HG02759 (cell line): Measurements from ENCODE around the gene HIGD1B.
A peak's percentile ranks its signal among the peaks of the same experiment; 100 is the strongest.

Experiments used
- ATAC-seq: cut with Tn5 transposase; IDR thresholded peaks from one replicate; pipeline ENCODE4 v1.9.1; 2021; ENCODE audit warnings: mild to moderate bottlenecking, moderate library complexity; ENCODE audit not compliant: unreplicated experiment

HIGD1B gene

DNA sequence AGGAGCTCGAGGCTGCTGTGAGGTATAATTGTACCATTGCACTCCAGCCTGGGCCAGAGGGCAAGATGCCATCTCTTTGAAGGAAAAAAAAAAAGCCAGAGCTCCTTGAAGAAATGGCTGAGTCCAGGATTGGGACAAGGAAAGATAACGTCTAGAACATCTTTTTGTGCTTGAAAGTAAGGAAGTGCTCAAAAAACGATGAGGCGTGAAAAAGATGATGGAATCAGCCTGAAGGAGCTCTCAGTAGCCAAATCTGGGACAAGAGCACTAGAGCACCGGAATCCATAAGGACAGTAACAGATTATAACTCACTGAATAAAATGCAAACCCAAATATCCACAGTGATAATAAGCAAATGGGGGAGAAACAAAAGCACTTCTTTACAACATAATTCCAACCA, 29.4 kb downstream of the HIGD1B start:
- ATAC-seq, result no peak

DNA sequence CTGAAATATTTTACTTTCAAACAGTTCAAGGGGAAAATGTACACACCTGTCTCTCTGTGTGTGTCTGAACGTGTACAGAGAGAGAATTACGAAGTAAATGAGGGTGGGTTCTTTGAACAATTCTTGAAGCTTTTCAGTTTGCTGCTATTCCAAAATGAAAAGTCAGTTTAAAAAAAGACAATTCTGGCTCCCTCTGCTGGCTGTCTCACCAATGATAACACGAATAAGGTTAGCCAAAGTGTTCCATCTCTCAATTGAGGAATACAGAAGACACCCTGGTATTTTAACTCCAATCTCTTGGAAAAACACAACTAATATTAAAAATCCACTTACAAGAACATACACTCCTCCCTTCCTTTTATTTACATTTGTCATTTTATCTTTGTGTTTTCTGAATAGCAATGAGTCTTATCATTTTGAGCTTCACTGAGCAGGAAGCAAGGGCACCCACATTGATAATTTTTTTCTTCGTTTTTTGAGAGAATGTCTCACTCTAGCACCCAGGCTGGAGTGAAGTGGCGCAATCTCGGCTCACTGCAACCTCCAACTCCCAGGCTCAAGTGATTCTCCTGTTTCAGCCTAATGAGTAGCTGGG, 31.0 kb downstream of the HIGD1B start:
- ATAC-seq, result no peak

DNA sequence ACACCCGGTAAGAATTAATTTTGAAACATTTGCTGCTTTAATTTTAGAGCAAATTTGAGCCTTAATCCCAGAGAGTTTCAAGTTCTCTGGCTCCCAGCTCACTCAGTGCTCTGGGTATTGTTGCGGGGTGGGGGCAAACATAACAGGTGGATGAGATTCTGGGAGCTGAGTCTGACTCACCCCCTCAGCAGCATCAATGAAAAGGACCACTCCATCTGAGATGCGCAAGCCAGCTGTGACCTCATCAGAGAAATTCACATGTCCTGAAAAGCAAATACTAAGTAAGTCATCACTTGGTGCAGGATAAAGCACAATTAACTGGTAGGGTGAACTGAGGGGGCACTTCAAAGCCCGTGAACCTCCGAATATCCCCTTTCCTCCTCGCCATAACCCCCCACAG, 31.7 kb downstream of the HIGD1B start:
- ATAC-seq, result no peak

DNA sequence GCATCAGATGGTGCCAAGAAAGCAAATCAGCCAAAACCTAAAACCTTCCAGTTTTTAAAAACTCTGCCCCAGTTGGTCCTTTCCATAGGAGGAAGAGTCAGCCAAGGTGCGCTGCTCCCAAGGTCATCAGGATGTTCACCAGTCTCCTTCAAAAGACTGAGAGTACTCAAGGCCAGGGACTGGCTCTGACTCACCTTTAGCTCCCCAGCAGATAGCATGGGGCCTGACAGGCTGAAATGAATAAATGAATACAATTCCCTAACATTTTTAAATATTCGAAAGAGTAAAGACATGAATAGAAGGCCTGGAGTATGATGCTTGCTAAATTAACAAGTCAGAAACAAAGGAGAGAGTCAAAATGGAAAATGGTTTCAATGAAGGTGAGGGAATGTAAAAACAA, 32.4 kb downstream of the HIGD1B start:
- no peak for ATAC-seq

DNA sequence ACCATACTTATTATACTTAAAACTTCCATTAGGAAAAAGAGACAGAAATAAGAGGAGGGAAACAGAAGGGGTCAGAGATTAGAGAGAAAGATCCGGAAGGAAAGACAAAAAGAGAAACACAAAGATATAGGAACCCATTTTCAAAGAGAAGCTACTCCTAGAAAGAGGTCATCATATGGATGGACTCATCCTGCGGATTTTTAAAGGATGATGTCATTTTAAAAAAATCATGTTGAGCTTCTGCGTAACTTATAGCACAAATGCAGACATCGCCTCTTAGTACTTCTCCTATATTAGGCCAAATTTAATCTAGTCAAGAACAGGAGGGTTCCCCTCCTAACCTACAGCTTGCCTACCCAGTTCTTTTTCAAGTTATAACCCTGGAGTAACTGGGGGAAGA, 33.5 kb downstream of the HIGD1B start:
- no peak for ATAC-seq

DNA sequence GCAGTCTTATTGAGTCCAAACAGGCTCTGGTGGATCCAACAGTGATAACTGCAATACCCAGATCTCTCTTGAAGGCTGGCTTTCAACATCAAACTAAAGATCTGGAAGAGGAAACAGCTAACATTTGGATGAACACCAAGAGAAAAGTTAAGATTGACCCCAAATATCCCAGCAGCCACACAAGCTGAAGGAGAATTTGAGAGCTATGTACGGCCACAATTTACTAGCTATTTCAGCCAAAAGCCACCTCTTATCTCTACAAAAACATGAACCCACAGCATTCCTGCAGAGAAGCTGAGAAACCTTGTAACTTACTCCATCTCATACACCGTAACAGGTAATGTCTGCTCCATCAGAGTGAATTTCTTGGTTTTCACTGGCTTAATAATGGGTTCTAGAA, 37.3 kb downstream of the HIGD1B start:
- ATAC-seq, result no peak

DNA sequence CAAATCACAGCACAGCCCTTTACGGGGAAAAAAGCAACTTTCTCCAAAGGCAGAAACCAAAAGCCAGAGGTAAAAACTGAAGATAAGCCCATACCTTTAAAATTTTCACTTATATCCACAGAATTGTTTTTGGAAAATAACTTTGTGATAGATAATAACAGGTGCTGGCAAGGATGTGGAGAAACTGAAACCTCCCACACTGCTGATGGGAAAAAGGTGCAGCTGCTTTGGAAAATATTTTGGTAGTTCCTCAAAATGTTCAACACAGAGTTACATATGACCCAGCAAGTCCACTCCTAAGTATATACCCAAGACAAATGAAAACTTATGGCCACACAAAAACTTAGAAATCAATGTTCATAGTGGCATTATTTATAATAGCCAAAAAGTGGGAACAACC, 39.3 kb downstream of the HIGD1B start:
- ATAC-seq, result no peak

DNA sequence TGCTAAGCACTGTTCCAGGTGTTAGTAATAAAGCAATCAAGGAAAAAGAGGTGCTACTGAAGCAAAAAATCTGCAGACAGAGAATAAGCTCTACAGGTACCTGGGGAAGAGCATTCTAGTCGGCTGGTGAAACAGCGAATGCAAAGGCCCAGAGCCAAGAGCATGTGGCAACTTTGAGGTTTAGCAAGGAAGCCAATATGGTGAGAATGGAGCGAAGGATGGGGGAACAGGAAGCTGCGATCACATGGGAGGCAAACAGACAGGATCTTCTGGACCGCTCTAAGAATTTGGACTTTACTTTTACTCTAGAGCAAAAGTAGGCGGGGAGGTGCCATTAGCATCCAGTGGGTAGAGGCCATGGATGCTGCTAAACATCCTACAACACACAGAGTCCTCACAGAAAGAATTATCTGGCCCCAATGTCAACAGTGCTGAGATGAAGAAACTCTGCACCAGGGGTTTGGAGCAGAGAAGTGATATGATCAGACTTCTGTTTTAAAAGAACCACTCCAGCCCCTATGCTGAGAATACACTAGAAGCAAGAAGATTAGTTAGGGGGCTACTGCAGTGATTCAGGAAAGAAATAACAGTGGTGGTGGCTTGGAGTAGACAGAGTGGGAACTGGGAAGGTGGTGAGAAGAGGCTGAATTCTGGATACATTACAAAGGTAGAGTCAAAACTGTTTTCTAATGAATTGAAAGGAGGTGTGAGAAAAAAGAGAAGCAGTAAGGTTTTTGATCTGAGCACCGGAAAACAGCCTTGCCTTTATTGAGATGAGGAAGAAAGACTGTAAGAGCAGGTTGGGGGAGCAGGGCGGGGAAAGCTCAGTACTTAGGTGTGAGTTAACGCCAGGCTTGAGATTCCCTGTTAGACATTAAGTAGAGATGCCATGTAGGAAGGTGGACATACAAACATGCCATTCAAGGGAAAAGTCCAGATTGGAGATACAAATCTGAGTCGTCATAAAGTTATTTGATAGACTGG, 40.6 kb downstream of the HIGD1B start:
- ATAC-seq, result no peak

DNA sequence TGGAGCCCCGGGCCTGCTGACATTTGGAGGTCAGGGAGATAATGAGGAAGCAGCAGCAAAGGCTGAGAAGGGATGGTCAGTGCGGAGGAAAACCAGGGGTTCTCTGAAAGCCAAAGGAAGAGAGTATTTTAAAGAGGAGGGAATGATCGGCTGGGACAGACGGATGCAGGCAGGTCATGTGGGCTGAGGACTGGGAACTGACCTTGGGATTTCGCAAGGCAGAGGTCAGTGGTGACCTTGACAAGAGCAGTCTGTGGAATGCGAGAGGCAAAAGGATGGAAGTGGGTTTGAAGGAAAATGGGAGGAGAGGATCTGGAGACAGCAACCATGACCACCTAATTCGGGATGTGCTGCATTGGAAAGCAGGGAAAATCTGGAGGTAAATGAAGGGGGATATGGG, 41.3 kb downstream of the HIGD1B start:
- no peak for ATAC-seq

DNA sequence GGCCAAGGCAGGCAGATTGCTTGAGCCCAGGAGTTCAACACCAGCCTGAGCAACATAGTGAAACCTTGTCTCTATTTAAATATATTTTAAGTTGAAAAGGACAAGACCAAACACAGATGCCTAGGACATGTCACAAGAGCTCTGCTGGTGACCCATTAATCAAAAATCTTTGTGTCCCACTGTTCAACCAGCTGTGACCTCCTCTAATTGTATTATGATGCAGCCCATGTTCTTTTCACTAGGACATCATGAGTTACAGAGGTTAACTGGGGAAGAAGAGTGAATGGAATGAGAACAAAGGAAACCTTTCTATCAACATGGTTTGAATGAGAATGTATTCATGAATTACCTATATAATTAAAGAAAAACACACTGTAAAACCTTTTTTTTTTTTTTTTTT, 44.6 kb downstream of the HIGD1B start:
- no peak for ATAC-seq

DNA sequence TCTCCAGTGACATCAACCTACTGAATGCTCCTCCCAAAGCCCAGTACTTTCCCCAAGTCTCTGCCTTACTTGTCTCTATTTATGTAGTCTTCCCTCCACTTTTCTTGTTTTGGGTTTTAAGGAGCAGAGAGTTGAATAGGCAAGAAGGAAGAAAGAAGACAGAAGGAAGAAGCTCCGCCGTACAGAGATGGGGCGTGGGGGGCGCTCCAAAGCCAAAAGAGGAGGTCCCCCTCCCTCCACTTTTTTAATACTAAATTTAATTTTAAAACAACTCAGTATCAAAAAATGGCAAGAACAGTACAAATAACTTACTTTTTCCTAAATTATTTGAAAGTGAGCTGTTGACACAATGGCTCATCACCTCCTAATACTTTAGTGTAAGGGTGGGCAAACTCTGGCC, 47.0 kb downstream of the HIGD1B start:
- ATAC-seq, result no peak

DNA sequence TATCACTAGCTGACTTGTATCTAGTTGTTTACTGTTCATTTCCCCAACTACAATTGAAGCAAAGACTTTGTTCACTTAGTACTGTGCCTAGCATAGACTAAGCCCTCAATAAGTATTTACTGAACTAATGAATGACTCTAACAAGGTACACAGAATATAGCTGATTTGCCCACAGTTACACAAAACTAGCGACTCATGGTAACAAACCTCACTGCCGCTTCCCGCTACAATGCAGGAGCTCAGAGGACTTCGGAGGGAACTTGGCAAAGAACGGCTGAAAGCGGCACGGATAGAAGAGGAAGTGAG, 51.0 kb downstream of the HIGD1B start:
- ATAC-seq, result no peak

DNA sequence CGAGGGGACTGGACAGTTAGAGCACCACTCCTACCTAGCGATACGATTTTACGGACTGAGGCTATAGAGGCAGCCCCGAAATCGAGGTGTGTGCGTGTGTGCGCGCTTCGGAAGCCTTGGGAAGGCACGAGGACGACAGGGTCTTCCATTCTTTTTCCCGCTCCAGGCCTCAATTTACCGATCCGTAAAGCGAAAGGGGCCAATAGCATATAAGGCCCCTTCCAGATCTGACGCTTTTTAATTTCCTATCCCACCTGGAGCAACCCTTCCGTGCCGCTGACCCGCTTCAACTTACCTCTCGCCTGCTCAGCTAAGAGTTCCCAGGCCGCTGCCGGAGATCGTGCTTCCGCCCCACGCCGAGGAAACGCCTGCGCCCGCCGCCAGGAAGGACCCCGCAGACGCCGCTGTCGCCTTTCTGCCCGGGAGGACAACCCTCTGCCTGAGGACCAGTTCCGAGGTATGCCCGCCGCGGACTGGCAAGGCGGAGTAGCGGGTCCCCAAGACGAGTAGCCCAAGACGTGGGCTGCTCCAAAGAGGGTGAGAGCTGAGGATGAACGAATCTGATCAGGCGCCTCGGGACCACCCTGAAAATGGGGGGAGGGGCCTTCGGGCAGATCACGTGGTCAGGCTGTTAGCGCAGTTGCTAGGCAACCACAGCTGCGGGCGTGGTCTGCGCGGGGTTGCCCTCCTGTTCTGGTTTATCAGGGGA, 51.5 kb downstream of the HIGD1B start, which contains the start of gene EFTUD2:
TSS of gene EFTUD2 (minus strand) at position 372 of the 709 bp plus-strand sequence. CDS start 4,924 bp downstream, outside the sequence.
- peak; percentile 82 for ATAC-seq
